Smooth muscle cell (in vitro differentiated cells): Measurements from ENCODE around the gene RPP25. TPM values are rescaled to one million over a fixed set of nuclear protein-coding genes. Genes with fewer than 3 reads are reported as not detected.

ENCODE experiments used
- DNase-seq: peaks from one replicate; lab custom pipeline; 2025; ENCODE audit not compliant: unreplicated experiment; lab: John Stamatoyannopoulos, UW
- H2AFZ ChIP-seq: fragments of 200-600 bp; sonication (generic); 2 replicates; pipeline ENCODE4 v1.6.0; 2016; ENCODE audit warnings: antibody characterized with exemption, low read depth, mild to moderate bottlenecking
- H3F3A ChIP-seq: fragments of 200-600 bp; sonication (generic); 2 replicates; pipeline ENCODE4 v1.6.0; 2017; ENCODE audit warnings: antibody characterized with exemption, low read depth
- H3K27ac ChIP-seq: fragments of 200-600 bp; sonication (generic); 2 replicates; pipeline ENCODE4 v1.5.1; 2016; ENCODE audit warnings: low read depth, mild to moderate bottlenecking
- H3K27me3 ChIP-seq: fragments of 200-600 bp; sonication (generic); 2 replicates; pipeline ENCODE4 v1.6.1; 2016; ENCODE audit warnings: low read depth, mild to moderate bottlenecking
- H3K36me3 ChIP-seq: fragments of 200-600 bp; sonication (generic); 2 replicates; pipeline ENCODE4 v1.5.1; 2016; ENCODE audit warnings: low read depth
- H3K4me1 ChIP-seq: fragments of 200-600 bp; sonication (generic); 2 replicates; pipeline ENCODE4 v1.5.1; 2016; ENCODE audit warnings: low read depth
- H3K4me2 ChIP-seq: fragments of 200-600 bp; sonication (generic); 2 replicates; pipeline ENCODE4 v1.6.0; 2016; ENCODE audit warnings: mild to moderate bottlenecking
- H3K4me3 ChIP-seq: fragments of 200-600 bp; sonication (generic); 2 replicates; pipeline ENCODE4 v1.5.1; 2016; ENCODE audit warnings: mild to moderate bottlenecking
- H3K79me2 ChIP-seq: fragments of 200-600 bp; sonication (generic); 2 replicates; pipeline ENCODE4 v1.6.0; 2016; ENCODE audit warnings: low read depth, mild to moderate bottlenecking
- H3K9ac ChIP-seq: fragments of 200-600 bp; sonication (generic); 2 replicates; pipeline ENCODE4 v1.6.0; 2016; ENCODE audit warnings: low read depth
- H3K9me3 ChIP-seq: fragments of 200-600 bp; sonication (generic); replicated peaks from 2 replicates; pipeline ENCODE4 v1.5.1; 2016; ENCODE audit warnings: low read depth
- H4K20me1 ChIP-seq: fragments of 200-600 bp; sonication (generic); 2 replicates; pipeline ENCODE4 v1.6.0; 2016; ENCODE audit warnings: low read depth
- CTCF ChIP-seq: fragments of 200-600 bp; sonication (generic); IDR thresholded peaks from 2 replicates; pipeline ENCODE4 v1.5.1; 2017; ENCODE audit warnings: borderline replicate concordance, mild to moderate bottlenecking, antibody characterized with exemption; ENCODE audit not compliant: insufficient read depth, poor library complexity, severe bottlenecking
- WGBS: methylation state at CpG from one replicate; pipeline ENCODE4 v1.1.7; 2016; ENCODE audit warnings: low lambda C conversion rate; 5-methylcytosine and 5-hydroxymethylcytosine counted together
- polyA plus RNA-seq: library from polyadenylated mRNA; unstranded; fragments of >200 nt; fragmentation: Nextera tagmentation; extraction: Ambion mirVana; gene quantifications from 2 replicates; pipeline ENCODE4 v1.2.1, GENCODE V29; 2016
- total RNA-seq: library from RNA; depleted of rRNA; stranded (reverse); fragments of >200 nt; gene quantifications from 2 replicates; pipeline ENCODE4 v1.2.3, GENCODE V29; 2014

Gene RPP25
- total and polyA plus RNA-seq, 2 experiments from 2014 or later = 8.7 to 26.2 TPM

- Histone ChIP-seq H4K20me1 (peaks cover 29% of the 10 kb centered on the region), H3K36me3 (no peaks in the 10 kb centered on the region), H3F3A (peaks cover 18% of the 10 kb centered on the region), H3K27ac (peak overlapping the region; percentile 68), H3K4me1 (peaks cover 23% of the 10 kb centered on the region), H3K27me3 (peaks cover 6% of the 10 kb centered on the region), H3K9me3 (no peaks in the 10 kb centered on the region), H3K79me2 (no peaks in the 10 kb centered on the region), H3K4me2 (peak overlapping the region; percentile 96), H3K9ac (no peak overlapping the region), H3K4me3 (peak overlapping the region; percentile 60), H2AFZ (no peak overlapping the region)
- 24% methylated on average over 8 of the region's 8 CpGs for WGBS
- TF ChIP-seq CTCF = no peak
- DNase-seq = peak; percentile 59
Observed at GRCh38 chr15:74955017-74955416, 1.6 kb downstream of the RPP25 start.

GRCh38 chr15:74954515-74954914, 2.1 kb downstream of the RPP25 start:
- Histone ChIP-seq H3F3A (peaks cover 18% of the 10 kb centered on the region), H3K79me2 (no peaks in the 10 kb centered on the region), H3K4me3 (peak overlapping the region; percentile 60), H2AFZ (no peak overlapping the region), H3K9ac (no peak overlapping the region), H4K20me1 (peaks cover 31% of the 10 kb centered on the region), H3K4me2 (peak overlapping the region; percentile 96), H3K27ac (peak overlapping the region; percentile 68), H3K9me3 (no peaks in the 10 kb centered on the region), H3K36me3 (no peaks in the 10 kb centered on the region), H3K4me1 (peaks cover 23% of the 10 kb centered on the region), H3K27me3 (peaks cover 6% of the 10 kb centered on the region)
- no peak for TF ChIP-seq CTCF
- DNase-seq = peak; percentile 59

- Histone ChIP-seq H3K9me3 (no peaks in the 10 kb centered on the region), H3K79me2 (no peaks in the 10 kb centered on the region), H3K4me1 (peaks cover 10% of the 10 kb centered on the region), H2AFZ (no peak overlapping the region), H3F3A (peaks cover 11% of the 10 kb centered on the region), H3K36me3 (no peaks in the 10 kb centered on the region), H3K4me2 (no peak overlapping the region), H3K27me3 (no peaks in the 10 kb centered on the region), H3K4me3 (no peak overlapping the region), H3K9ac (no peak overlapping the region), H3K27ac (no peak overlapping the region), H4K20me1 (peaks cover 32% of the 10 kb centered on the region)
- no peak for TF ChIP-seq CTCF
- 80% methylated on average over 3 of the region's 3 CpGs for WGBS
- no peak for DNase-seq
Observed at GRCh38 chr15:74951006-74951405, 5.6 kb downstream of the RPP25 start.

GRCh38 chr15:74950078-74950908, 6.3 kb downstream of the RPP25 start:
- Histone ChIP-seq H3K27me3 (no peaks in the 10 kb centered on the region), H3K4me2 (peak overlapping the region; percentile 6), H3K9ac (no peak overlapping the region), H3K79me2 (no peaks in the 10 kb centered on the region), H3K4me3 (no peak overlapping the region), H3K27ac (no peak overlapping the region), H3F3A (peaks cover 11% of the 10 kb centered on the region), H3K4me1 (peaks cover 7% of the 10 kb centered on the region), H3K9me3 (no peaks in the 10 kb centered on the region), H3K36me3 (no peaks in the 10 kb centered on the region), H4K20me1 (peaks cover 32% of the 10 kb centered on the region), H2AFZ (no peak overlapping the region)
- DNase-seq = peak; percentile 44
- 43% methylated on average over 7 of the region's 7 CpGs for WGBS
- peak; percentile 94 for TF ChIP-seq CTCF
